Dermis blood vessel endothelial cell (primary cell): ENCODE results near the gene TRIO. TPM values are rescaled to one million over a fixed set of nuclear protein-coding genes. Genes with fewer than 3 reads are reported as not detected.
A peak's percentile ranks its signal among the peaks of the same experiment; 100 is the strongest.

Experiments used
- DNase-seq: peaks from one replicate; pipeline ENCODE4 v3.0.0; 2010
- total RNA-seq: library from RNA; depleted of rRNA; stranded (reverse); fragments of >200 nt; gene quantifications from 2 replicates; pipeline ENCODE4 v1.2.3, GENCODE V29; 2014

TRIO gene
- total RNA-seq, 1 donor from 2014 or later = 190 TPM

GRCh38 chr5:14211818-14212803, 69.0 kb downstream of the TRIO start:
- no peak for DNase-seq

GRCh38 chr5:14212838-14213237, 69.7 kb downstream of the TRIO start:
- DNase-seq = no peak

DNA sequence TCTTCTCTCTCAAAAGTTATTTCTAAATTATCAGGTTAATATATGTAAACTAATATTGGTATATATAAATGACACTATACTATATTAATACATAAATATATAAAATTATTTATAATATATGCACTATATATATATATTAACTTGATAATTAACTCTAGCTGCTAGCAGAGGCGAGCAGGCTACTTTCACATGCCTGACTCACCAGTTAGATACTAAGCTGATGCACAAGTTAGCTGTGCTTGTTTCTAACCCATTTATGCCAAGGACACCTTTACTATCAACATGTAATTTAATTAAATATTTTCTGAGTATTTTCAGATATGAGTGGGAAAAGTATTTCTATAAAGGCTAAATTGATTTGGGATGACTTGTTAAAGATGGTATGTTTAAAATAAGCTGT, 70.1 kb downstream of the TRIO start:
- no peak for DNase-seq

- DNase-seq = no peak
Measured at GRCh38 chr5:14213813-14214585, 70.9 kb downstream of the TRIO start.

- no peak for DNase-seq
Measured at GRCh38 chr5:14215901-14216300, 72.8 kb downstream of the TRIO start.

DNA sequence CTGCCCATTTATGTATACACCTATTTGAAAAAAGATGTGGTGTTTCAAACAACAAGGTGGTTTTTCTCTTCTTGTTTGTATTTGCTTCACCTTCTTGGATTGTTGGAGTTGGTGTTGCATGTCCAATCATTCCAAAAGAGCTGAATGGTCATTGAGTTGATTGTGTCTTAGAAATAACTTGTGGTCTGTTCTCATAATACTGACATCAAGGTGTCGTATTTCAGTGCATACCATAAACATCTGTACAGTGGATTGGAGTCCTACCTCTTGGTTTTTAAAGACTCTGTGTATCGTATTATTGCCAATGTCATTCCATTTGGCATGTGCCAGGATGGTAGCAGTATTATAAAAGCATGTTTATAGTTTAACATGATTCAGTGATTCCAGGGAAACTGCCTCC, 73.2 kb downstream of the TRIO start:
- no peak for DNase-seq

GRCh38 chr5:14216902-14217301, 73.8 kb downstream of the TRIO start:
- DNase-seq = no peak

DNA sequence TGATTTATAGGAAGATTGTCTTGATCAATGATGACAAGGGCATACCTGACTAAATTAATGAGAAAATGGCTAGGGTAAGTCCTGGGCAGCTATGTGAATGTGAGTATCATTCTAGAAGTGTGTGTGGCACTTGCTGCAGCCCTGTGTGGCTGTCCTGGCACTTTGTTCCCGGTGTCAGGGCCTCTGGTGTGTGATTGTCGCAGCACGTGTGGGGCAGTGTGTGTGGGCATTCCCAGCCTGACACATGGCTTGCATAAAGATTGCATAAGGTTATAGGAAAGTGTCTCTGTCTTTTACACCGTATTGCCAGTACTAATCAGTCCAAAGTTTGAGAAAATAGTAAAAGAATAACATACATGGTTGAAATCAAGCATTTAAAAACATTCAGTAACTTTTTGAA, 74.4 kb downstream of the TRIO start:
- DNase-seq = no peak

- DNase-seq = no peak
Measured at GRCh38 chr5:14218011-14218410, 74.9 kb downstream of the TRIO start.

DNA sequence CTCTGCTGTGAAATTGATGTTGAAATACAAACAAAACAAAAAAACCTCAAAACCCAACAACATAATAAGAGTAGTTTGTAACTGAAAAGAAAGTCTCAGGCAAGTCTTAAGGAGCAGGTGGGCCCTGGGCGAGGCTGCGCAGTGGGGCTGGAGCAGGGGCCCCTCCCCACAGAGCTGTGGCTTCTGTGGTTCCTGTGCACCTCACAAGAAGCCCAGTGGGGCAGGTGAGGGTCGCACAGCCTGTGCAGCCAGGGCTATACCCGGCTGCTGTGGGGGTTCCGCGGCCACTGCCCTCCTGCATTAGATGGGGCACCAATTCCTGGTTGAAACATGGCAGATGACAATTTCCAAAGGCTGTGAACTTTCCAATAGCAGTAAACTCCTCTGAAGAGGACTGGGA, 75.3 kb downstream of the TRIO start:
- no peak for DNase-seq

DNA sequence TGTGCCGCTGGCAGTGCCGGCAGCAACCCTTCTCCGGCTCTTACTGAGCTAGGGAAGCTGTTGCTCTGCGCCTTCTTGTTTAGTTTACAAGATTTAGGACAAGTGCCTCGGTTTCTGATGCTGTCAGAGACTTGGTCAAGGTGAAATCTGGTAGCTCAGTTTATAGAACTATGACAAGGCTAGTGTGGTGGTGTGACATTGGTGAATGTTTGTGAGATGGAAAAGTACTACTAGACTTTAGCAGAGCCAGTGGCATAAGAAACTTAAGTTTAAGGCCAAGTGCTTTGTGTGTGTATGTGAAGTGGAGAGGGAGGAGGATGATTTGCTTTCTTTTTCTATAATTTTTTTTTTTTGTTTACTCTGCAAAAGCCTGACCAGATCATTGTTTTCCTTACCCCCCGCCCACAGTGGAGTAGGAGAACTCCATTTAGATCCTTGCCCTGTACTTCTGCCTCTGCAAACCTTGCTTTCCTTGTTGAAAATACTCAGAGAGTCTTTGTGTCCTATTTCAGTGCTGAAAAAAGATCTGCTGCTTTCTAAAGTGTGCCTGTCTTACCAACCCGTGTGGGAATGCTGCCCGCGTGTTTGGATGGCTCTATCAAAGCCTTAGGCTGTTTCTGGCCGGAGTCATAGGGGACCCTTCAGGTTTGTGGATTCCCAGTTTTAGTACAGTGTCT, 75.9 kb downstream of the TRIO start:
- no peak for DNase-seq

DNA sequence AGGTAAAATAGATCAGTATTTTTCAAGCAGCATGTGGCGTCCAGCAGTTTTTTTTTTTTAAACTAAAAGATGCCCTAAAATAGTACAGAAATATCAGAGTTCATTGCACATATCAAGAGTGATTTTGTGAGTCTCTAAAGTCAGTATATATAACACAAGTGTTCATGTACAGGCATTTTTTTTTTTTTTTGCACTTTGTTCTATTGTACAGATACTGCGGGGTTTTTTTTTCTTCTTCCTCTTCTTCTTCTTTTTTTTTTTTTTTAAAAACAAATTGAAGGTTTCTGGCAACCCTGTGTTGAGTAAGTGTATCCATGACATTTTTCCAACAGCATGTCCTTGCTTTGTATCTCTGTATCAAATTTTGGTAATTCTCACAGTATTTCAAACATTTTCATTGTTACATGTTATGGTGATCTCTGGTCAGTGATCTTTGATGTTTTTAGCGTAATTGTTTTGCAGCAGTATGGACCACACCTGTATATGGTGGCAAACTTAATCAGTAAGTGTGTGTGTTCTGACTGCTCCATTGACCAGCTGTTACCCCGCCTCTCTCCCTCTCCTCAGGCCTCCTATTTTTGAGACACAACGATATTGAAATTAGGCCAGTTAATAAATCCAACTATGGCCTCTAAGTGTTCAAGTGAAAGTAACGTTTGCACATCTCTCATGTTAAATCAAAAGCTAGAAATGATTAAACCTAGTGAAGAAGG, 76.8 kb downstream of the TRIO start:
- DNase-seq = no peak

DNA sequence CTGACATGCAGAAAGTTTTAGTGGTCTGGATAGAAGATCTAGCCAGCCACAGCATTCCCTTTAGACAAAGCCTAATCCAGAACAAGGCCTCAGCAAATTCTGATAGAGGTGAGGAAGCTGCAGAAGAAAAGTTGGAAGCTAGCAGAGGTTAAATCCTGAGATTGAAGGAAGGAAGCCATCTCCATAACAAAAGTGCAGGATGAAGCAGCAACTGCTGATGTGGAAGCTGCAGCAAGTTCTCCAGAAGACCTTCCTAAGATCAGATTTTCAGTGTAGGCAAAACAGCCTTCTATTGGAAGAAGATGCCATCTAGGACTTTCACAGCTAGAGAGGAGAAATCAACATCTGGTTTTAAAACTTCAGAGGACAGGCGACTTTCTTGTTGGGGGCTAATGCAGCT, 77.5 kb downstream of the TRIO start:
- DNase-seq = no peak

DNA sequence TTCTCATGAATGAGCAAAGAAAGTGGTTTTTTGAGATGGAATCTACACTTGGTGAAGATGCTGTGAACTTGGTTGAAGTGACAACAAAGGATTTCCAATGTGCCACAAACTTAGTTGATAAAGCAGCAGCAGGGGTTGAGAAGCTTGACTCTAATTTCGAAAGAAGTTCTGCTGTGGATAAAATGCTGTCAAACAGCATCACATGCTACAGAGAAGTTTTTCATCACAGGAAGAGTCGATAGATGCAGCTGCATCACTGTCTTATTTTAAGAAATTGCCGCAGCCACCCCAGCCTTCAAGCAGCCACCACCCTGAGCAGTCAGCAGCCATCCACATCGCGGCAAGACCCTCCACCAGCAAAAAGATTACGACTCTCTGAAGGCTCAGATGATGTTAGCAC, 78.6 kb downstream of the TRIO start:
- no peak for DNase-seq

- DNase-seq = no peak
Measured at GRCh38 chr5:14222206-14222605, 79.1 kb downstream of the TRIO start.

GRCh38 chr5:14223372-14223771, 80.2 kb downstream of the TRIO start:
- DNase-seq = peak; percentile 83

GRCh38 chr5:14225173-14225834, 82.2 kb downstream of the TRIO start:
- no peak for DNase-seq

DNA sequence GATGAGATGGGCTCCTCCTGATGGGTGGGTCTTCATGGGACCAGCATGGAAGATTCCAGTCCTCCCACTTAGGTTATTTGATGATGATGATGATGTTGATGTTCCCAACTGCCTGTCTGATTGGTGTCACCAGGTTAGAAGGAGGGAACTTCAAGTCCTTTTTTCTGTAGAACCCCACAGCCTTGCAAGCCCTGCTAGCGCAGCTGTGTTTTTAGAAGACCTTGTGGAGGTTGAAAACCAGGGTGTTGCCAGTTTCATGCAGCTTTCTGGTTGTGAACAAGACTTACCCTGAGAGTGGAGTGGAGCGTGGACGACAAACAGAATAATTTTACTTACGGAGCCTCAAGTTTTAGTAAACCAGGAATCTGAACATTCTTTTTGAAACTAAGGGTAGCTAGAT, 83.0 kb downstream of the TRIO start:
- DNase-seq = no peak

DNA sequence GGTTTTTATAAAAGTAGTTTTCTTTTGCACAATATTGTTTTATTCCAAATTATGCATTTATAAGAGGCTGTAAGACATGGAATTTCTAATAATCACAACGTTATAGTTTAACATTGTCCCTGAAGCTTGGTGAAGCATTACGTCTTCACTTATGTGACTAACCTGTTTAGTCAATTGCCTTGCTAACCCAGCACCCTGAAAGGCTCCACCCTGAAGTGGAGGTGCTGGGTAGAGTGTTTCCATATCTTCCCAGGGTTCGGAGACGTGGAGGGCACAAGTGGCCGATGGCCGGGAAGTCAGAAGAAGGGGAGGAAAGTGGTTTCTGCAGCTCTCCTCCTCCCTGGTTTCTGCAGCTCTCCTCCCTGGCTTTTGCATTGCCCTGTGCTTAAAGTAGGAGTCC, 83.4 kb downstream of the TRIO start:
- DNase-seq = no peak

GRCh38 chr5:14226992-14227391, 83.8 kb downstream of the TRIO start:
- peak; percentile 66 for DNase-seq

GRCh38 chr5:14227513-14227912, 84.4 kb downstream of the TRIO start:
- no peak for DNase-seq

DNA sequence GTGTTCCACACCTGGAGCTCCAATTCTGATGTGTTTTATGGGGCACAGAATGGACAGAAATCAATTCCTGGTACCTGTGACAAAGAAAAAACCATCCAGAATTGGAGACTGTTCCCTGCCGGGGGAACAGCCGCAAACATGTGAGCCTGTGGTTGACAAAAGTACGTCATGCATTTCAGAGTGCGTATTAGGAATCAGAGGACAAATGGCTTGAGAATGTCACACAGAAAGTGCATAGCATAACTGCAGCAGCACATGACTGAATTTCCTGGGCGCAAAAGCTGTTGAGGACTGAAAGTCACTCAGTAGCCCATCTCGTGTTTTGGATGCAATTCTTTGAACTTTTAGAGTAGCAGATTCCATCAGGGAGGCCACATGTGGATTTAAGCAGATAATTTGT, 85.1 kb downstream of the TRIO start:
- DNase-seq = no peak
